Activated T-cell treated with anti-CD3 and anti-CD28 coated beads, Interleukin-2, amount 50 U/mL, for 24 hours (primary cell): ENCODE data around the gene ALS2CL.

Experiments
- DNase-seq: peaks from one replicate; pipeline ENCODE4 v3.0.0-alpha.2; 2020
- H3K27ac Mint-ChIP-seq: 2 replicates; pipeline ENCODE4 v1.8.0; 2020; ENCODE audit warnings: mild to moderate bottlenecking, mixed read lengths
- H3K27me3 Mint-ChIP-seq: 2 replicates; pipeline ENCODE4 v1.8.0; 2020; ENCODE audit warnings: mixed read lengths
- H3K36me3 Mint-ChIP-seq: 2 replicates; pipeline ENCODE4 v1.8.0; 2020; ENCODE audit warnings: low read depth, mixed read lengths
- H3K4me1 Mint-ChIP-seq: 2 replicates; pipeline ENCODE4 v1.8.0; 2020; ENCODE audit warnings: low read depth, mixed read lengths
- H3K4me3 Mint-ChIP-seq: 2 replicates; pipeline ENCODE4 v1.8.0; 2020; ENCODE audit warnings: mild to moderate bottlenecking, moderate library complexity, mixed read lengths
- H3K9me3 Mint-ChIP-seq: 2 replicates; pipeline ENCODE4 v1.8.0; 2020; ENCODE audit warnings: mixed read lengths

Gene ALS2CL

GRCh38 chr3:46670000-46670890 lies 23.2 kb downstream of the ALS2CL start:
- H3K36me3 Mint-ChIP-seq, result peaks cover 5% of the 10 kb centered on the region
- H3K27me3 Mint-ChIP-seq, result no peaks in the 10 kb centered on the region
- H3K9me3 Mint-ChIP-seq, result no peaks in the 10 kb centered on the region
- H3K4me3 Mint-ChIP-seq, result no peak overlapping the region
- H3K4me1 Mint-ChIP-seq, result no peaks in the 10 kb centered on the region
- H3K27ac Mint-ChIP-seq, result no peak overlapping the region
- DNase-seq, result no peak

- Mint-ChIP-seq H3K9me3 (no peaks in the 10 kb centered on the region), H3K4me3 (no peak overlapping the region), H3K36me3 (peaks cover 4% of the 10 kb centered on the region), H3K27ac (no peak overlapping the region), H3K4me1 (no peaks in the 10 kb centered on the region), H3K27me3 (no peaks in the 10 kb centered on the region)
- DNase-seq, result peak; percentile 13
These were observed 24.1 kb downstream of the ALS2CL start for GRCh38 chr3:46669191-46669999.

DNA sequence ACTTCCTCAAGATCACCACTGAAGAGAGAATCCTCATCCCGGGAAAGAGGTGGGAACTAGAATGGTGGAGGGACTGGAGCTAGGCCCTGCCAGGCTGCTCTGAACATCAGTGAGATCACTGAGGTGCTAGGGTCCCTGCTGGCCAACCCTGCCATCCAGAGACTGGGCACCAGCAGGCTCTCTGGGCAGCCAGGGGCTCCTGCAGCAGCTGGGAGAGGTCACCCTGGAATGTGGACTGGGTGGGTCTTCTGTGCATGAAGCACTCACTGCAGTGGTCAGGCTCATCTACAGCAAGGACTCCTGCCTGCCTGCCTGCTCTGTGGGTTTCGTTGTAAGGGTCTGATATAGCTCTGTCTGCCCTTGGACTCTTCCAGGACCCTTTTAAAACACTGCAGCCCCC lies 24.9 kb downstream of the ALS2CL start:
- Mint-ChIP-seq H3K4me1 (no peaks in the 10 kb centered on the region), H3K27me3 (no peaks in the 10 kb centered on the region), H3K9me3 (no peaks in the 10 kb centered on the region), H3K27ac (no peak overlapping the region), H3K36me3 (peaks cover 2% of the 10 kb centered on the region), H3K4me3 (no peak overlapping the region)
- peak; percentile 20 for DNase-seq

DNA sequence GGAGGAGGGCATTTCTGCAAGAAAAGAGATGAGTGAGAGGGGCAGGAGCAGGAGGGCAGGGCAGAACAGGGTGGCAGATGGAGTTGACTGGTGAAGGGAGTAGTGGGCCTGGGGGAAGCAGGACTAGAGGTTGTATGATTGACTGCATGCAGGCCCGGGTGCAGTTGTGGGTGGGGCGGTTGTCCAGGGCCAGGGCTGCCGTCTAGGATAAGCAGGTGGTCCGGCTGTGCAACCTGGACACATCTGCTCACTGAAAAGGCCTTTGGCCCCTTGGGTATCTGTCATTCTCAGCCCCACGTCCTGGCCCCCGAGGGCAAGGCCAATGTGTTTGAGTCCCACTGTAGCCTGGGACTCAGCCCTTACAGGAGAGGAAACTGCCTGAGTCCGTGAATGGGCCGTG lies 25.4 kb downstream of the ALS2CL start:
- H3K4me1 Mint-ChIP-seq, result no peaks in the 10 kb centered on the region
- DNase-seq, result peak; percentile 18
- H3K27me3 Mint-ChIP-seq, result no peaks in the 10 kb centered on the region
- no peak overlapping the region for H3K27ac Mint-ChIP-seq
- no peak overlapping the region for H3K4me3 Mint-ChIP-seq
- no peaks in the 10 kb centered on the region for H3K36me3 Mint-ChIP-seq
- H3K9me3 Mint-ChIP-seq, result no peaks in the 10 kb centered on the region

GRCh38 chr3:46667657-46668056 lies 25.8 kb downstream of the ALS2CL start:
- no peaks in the 10 kb centered on the region for H3K27me3 Mint-ChIP-seq
- no peaks in the 10 kb centered on the region for H3K36me3 Mint-ChIP-seq
- H3K9me3 Mint-ChIP-seq, result no peaks in the 10 kb centered on the region
- H3K4me1 Mint-ChIP-seq, result no peaks in the 10 kb centered on the region
- H3K27ac Mint-ChIP-seq, result no peak overlapping the region
- no peak overlapping the region for H3K4me3 Mint-ChIP-seq
- peak; percentile 18 for DNase-seq

DNA sequence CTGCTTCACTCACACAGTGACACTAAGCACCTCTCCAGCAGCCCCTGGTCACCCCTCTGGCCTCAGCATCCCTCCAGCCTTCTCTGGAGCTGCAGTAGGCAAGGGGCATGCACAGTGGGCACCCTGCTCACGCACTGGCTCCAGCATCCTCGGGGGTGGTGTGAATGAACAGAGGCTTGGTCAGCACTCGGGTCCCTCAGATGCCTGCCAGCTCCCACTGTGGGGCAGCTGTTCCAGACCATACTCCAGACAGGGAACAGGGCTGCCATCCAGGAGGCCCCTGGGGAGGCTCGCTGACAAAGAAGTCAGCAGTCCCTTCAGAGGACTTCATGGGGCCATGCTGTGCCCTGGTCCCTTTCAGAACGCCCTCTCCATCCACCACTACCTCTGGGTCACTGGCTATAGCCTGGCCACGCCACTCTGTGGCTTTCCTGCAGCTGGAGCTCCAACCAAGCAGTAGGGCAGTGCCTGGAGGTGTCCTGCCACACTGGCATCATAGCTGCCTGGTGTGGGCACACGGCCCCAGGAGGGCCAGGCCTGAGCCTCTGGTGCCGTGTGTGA lies 26.3 kb downstream of the ALS2CL start:
- Mint-ChIP-seq H3K4me1 (no peaks in the 10 kb centered on the region), H3K27ac (no peak overlapping the region), H3K36me3 (no peaks in the 10 kb centered on the region), H3K9me3 (no peaks in the 10 kb centered on the region), H3K27me3 (no peaks in the 10 kb centered on the region), H3K4me3 (no peak overlapping the region)
- no peak for DNase-seq

DNA sequence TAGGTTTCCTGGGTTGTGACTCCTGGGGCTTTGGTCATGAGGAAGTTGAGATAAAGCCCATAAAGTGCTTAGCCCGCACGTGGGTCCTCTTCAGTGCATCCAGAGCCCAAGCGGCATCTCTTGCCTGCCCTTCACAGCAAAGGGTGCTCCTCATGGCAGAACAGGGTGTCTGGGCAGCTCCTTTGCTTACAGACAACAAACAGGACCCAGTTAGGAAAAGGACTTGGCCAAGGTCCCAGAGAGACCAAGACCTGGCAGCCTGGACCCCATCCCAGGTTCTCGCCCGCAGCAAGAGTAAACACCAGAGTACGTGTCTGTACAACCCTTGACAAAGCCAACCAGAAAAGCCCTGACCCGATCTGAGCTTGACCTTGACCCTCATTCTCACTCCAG lies 27.0 kb downstream of the ALS2CL start:
- Mint-ChIP-seq H3K27me3 (no peaks in the 10 kb centered on the region), H3K27ac (no peak overlapping the region), H3K9me3 (no peaks in the 10 kb centered on the region), H3K4me3 (no peak overlapping the region), H3K4me1 (no peaks in the 10 kb centered on the region), H3K36me3 (no peaks in the 10 kb centered on the region)
- no peak for DNase-seq

- DNase-seq, result no peak
- no peaks in the 10 kb centered on the region for H3K4me1 Mint-ChIP-seq
These were observed 27.6 kb downstream of the ALS2CL start for GRCh38 chr3:46665763-46666452.

GRCh38 chr3:46664971-46665762 lies 28.3 kb downstream of the ALS2CL start:
- no peaks in the 10 kb centered on the region for H3K4me1 Mint-ChIP-seq
- H3K27me3 Mint-ChIP-seq, result no peaks in the 10 kb centered on the region
- H3K36me3 Mint-ChIP-seq, result no peaks in the 10 kb centered on the region
- no peak overlapping the region for H3K27ac Mint-ChIP-seq
- no peaks in the 10 kb centered on the region for H3K9me3 Mint-ChIP-seq
- H3K4me3 Mint-ChIP-seq, result no peak overlapping the region
- DNase-seq, result no peak

More at GRCh38 chr3:46665763-46666452, 27.6 kb downstream of the ALS2CL start:
- no peaks in the 10 kb centered on the region for H3K9me3 Mint-ChIP-seq
- no peaks in the 10 kb centered on the region for H3K27me3 Mint-ChIP-seq
- no peak overlapping the region for H3K4me3 Mint-ChIP-seq
- no peaks in the 10 kb centered on the region for H3K36me3 Mint-ChIP-seq
- H3K27ac Mint-ChIP-seq, result no peak overlapping the region

- no peaks in the 10 kb centered on the region for H3K4me1 Mint-ChIP-seq
- no peaks in the 10 kb centered on the region for H3K9me3 Mint-ChIP-seq
- H3K27me3 Mint-ChIP-seq, result no peaks in the 10 kb centered on the region
- no peak overlapping the region for H3K4me3 Mint-ChIP-seq
- no peaks in the 10 kb centered on the region for H3K36me3 Mint-ChIP-seq
- H3K27ac Mint-ChIP-seq, result no peak overlapping the region
- DNase-seq, result peak; percentile 20
These were observed 29.1 kb downstream of the ALS2CL start for GRCh38 chr3:46664188-46664970.

GRCh38 chr3:46663591-46664135 lies 29.8 kb downstream of the ALS2CL start:
- Mint-ChIP-seq H3K4me1 (no peaks in the 10 kb centered on the region), H3K36me3 (no peaks in the 10 kb centered on the region), H3K4me3 (no peak overlapping the region), H3K27me3 (no peaks in the 10 kb centered on the region), H3K27ac (no peak overlapping the region), H3K9me3 (no peaks in the 10 kb centered on the region)
- peak; percentile 25 for DNase-seq

GRCh38 chr3:46662771-46663551 lies 30.5 kb downstream of the ALS2CL start:
- Mint-ChIP-seq H3K4me3 (no peak overlapping the region), H3K36me3 (no peaks in the 10 kb centered on the region), H3K27ac (no peak overlapping the region), H3K27me3 (no peaks in the 10 kb centered on the region), H3K9me3 (no peaks in the 10 kb centered on the region), H3K4me1 (no peaks in the 10 kb centered on the region)
- no peak for DNase-seq
